Measurements from ENCODE around the gene CLEC7A.

Gene CLEC7A

GRCh38 chr12:10075451-10075850, 54.5 kb downstream of the CLEC7A start:
- no peak for DNase-seq (ENCODE audit: low spot score)
- no peak for TF ChIP-seq CTCF (IDR thresholded peaks at IDR 0.05; ENCODE audit: borderline replicate concordance, control extremely low read depth, extremely low read depth, insufficient read depth, missing control alignments)

GRCh38 chr12:10073261-10073660, 56.7 kb downstream of the CLEC7A start:
- in situ Hi-C loops (cut with MboI; ENCODE audit: low sequenced_read_pairs, unreplicated experiment) = no loop called here
- no peak for DNase-seq (ENCODE audit: low spot score)
- no peak for TF ChIP-seq CTCF (IDR thresholded peaks at IDR 0.05; ENCODE audit: borderline replicate concordance, control extremely low read depth, extremely low read depth, insufficient read depth, missing control alignments)

More at GRCh38 chr12:10075451-10075850, 54.5 kb downstream of the CLEC7A start:
- in situ Hi-C loops (cut with MboI; ENCODE audit: low sequenced_read_pairs, unreplicated experiment) = no loop called here

- in situ Hi-C loops (cut with MboI; ENCODE audit: low sequenced_read_pairs, unreplicated experiment) = no loop called here
- no peak for DNase-seq (ENCODE audit: low spot score)
- TF ChIP-seq CTCF (IDR thresholded peaks at IDR 0.05; ENCODE audit: borderline replicate concordance, control extremely low read depth, extremely low read depth, insufficient read depth, missing control alignments) = no peak
Measured at GRCh38 chr12:10072131-10072530, 57.9 kb downstream of the CLEC7A start.

- no peak for TF ChIP-seq CTCF (IDR thresholded peaks at IDR 0.05; ENCODE audit: borderline replicate concordance, control extremely low read depth, extremely low read depth, insufficient read depth, missing control alignments)
- in situ Hi-C loops (cut with MboI; ENCODE audit: low sequenced_read_pairs, unreplicated experiment) = no loop called here
- no peak for DNase-seq (ENCODE audit: low spot score)
Measured at GRCh38 chr12:10070380-10070779, 59.6 kb downstream of the CLEC7A start.

- DNase-seq (ENCODE audit: low spot score) = no peak
- TF ChIP-seq CTCF (IDR thresholded peaks at IDR 0.05; ENCODE audit: borderline replicate concordance, control extremely low read depth, extremely low read depth, insufficient read depth, missing control alignments) = no peak
- in situ Hi-C loops (cut with MboI; ENCODE audit: low sequenced_read_pairs, unreplicated experiment) = no loop called here
Measured at GRCh38 chr12:10069976-10070375, 60.0 kb downstream of the CLEC7A start.

- DNase-seq (ENCODE audit: low spot score) = no peak
- in situ Hi-C loops (cut with MboI; ENCODE audit: low sequenced_read_pairs, unreplicated experiment) = no loop called here
- no peak for TF ChIP-seq CTCF (IDR thresholded peaks at IDR 0.05; ENCODE audit: borderline replicate concordance, control extremely low read depth, extremely low read depth, insufficient read depth, missing control alignments)
Measured at GRCh38 chr12:10069099-10069498, 60.9 kb downstream of the CLEC7A start.

- in situ Hi-C loops (cut with MboI; ENCODE audit: low sequenced_read_pairs, unreplicated experiment) = no loop called here
- no peak for DNase-seq (ENCODE audit: low spot score)
- TF ChIP-seq CTCF (IDR thresholded peaks at IDR 0.05; ENCODE audit: borderline replicate concordance, control extremely low read depth, extremely low read depth, insufficient read depth, missing control alignments) = no peak
Measured at GRCh38 chr12:10068644-10069043, 61.4 kb downstream of the CLEC7A start.
